DMS153 (cell line): ENCODE measurements around the gene MAP4K1.

Experiments used
- DNase-seq: peaks from one replicate; lab custom pipeline; 2025; lab: John Stamatoyannopoulos, UW

The MAP4K1 gene

GRCh38 chr19:38544569-38545315 lies 73.0 kb downstream of the MAP4K1 start:
- no peak for DNase-seq

- DNase-seq = peak; percentile 45
Observed at GRCh38 chr19:38543807-38544568, 73.8 kb downstream of the MAP4K1 start.

DNA sequence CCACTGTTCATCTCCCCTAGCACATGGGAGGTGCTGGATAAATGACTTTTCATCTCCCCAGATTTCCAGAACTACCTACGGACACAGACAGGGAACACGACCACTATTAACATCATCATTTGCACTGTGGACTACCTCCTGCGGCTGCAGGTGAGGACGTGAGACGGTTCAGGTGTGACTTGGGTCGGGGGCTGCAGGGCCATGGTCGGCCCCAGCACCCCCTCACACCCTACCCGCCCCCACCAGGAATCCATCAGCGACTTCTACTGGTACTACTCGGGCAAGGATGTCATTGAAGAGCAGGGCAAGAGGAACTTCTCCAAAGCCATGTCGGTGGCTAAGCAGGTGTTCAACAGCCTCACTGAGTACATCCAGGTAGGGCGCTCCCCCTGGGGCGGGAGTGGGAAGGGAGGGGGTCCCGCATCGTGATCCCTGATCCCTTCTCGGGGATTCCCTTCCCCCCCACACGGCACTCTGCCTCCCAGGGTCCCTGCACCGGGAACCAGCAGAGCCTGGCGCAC lies 74.4 kb downstream of the MAP4K1 start:
- DNase-seq = no peak

- no peak for DNase-seq
Observed at GRCh38 chr19:38542040-38542439, 75.7 kb downstream of the MAP4K1 start.

- no peak for DNase-seq
Observed at GRCh38 chr19:38539751-38540150, 78.0 kb downstream of the MAP4K1 start.

DNA sequence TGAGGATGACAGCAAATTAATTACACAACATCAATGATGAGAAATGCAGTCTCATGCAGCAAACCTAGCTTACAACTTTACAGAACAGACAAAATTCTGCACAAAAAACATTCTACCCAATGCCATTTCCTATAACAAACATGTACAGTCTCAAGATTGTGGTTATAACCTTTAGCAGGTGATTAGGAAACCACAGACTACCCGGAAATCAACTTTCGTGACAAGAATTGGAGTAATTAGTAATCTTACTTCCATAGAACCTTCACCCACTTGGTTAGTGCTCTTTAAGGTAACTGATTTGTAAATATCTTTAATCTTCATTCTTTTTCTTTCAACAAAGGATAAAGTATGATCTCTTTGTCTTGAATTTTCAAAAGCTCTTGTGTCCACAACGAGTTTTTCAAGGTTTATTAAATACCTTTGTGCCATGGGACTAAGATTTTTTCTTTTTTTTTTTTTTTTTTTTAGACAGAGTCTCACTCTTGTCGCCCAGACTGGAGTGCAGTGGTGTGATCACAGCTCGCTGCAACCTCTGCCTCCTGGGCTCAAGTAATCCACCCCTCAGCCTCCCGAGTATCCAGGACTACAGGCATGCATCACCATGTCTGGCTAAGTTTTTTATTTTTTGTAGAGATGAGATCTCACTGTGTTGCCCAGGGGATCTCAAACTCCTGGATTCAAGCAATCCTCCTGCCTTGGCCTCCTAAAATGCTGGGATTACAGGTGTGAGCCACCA lies 78.8 kb downstream of the MAP4K1 start:
- DNase-seq = no peak

DNA sequence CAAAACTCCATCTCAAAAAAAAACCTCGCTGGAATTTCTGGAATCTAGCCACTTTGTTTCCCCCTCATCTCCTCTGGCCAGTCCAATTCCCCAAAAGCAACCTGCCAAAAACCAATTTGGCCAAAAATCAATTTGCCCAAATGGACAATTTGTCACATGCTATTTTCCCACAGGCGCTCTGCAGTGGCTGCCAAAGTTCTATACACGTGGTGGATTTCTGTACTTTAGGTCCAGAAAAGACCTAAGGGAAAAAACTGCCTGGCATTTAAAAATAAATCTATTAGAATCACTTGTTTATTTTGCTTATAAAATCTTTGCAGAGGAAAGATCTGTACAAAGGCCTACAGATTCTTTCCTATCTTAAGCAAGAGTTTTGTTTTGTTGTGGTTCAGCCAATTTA lies 79.4 kb downstream of the MAP4K1 start:
- no peak for DNase-seq
